Astrocyte (in vitro differentiated cells and primary cell): ENCODE results near the gene EDIL3. TPM values are rescaled to one million over a fixed set of nuclear protein-coding genes. Genes with fewer than 3 reads are reported as not detected.

ENCODE experiments used
- DNase-seq: peaks from one replicate; pipeline ENCODE4 v3.0.0-alpha.2; 2010; ENCODE audit warnings: low read depth
- FAIRE-seq: peaks from 2 replicates; lab custom pipeline; 2011; peaks lifted over from hg19 to GRCh38; lab: Jason Lieb, UNC
- H2AFZ ChIP-seq: 2 replicates; pipeline ENCODE4 v1.6.0; 2012; ENCODE audit warnings: low read depth, low read length, inconsistent platforms
- H3K27ac ChIP-seq: 2 replicates; pipeline ENCODE4 v1.5.1; 2011; ENCODE audit warnings: low read depth, low read length, inconsistent platforms
- H3K27me3 ChIP-seq: 2 replicates; pipeline ENCODE4 v1.6.0; 2011; ENCODE audit warnings: low read length, inconsistent platforms; ENCODE audit not compliant: insufficient read depth
- H3K36me3 ChIP-seq: 2 replicates; pipeline ENCODE4 v1.5.1; 2011; ENCODE audit warnings: low read length, inconsistent platforms; ENCODE audit not compliant: insufficient read depth
- H3K4me1 ChIP-seq: 2 replicates; pipeline ENCODE4 v1.5.1; 2011; ENCODE audit warnings: low read length, inconsistent platforms; ENCODE audit not compliant: insufficient read depth
- H3K4me2 ChIP-seq: 2 replicates; pipeline ENCODE4 v1.6.0; 2012; ENCODE audit warnings: low read length, inconsistent platforms
- H3K4me3 ChIP-seq: 2 replicates; pipeline ENCODE4 v1.5.1; 2011; ENCODE audit warnings: low read depth, mild to moderate bottlenecking, low read length, inconsistent platforms; ENCODE audit not compliant: insufficient read depth
- H3K79me2 ChIP-seq: 2 replicates; pipeline ENCODE4 v1.6.0; 2012; ENCODE audit warnings: mild to moderate bottlenecking, low read length, inconsistent platforms; ENCODE audit not compliant: insufficient read depth
- H3K9ac ChIP-seq: 2 replicates; pipeline ENCODE4 v1.6.0; 2012; ENCODE audit warnings: mild to moderate bottlenecking, low read length, inconsistent platforms
- H3K9me3 ChIP-seq: 2 replicates; pipeline ENCODE4 v1.5.1; 2012; ENCODE audit warnings: low read depth, mild to moderate bottlenecking, low read length, inconsistent platforms; ENCODE audit not compliant: insufficient read depth
- H4K20me1 ChIP-seq: 2 replicates; pipeline ENCODE4 v1.6.0; 2012; ENCODE audit warnings: low read length, inconsistent platforms; ENCODE audit not compliant: insufficient read depth
- H3K27ac Mint-ChIP-seq: one replicate; pipeline ENCODE4 v1.8.0; 2021; ENCODE audit warnings: mild to moderate bottlenecking, mixed read lengths; ENCODE audit not compliant: unreplicated experiment
- H3K27me3 Mint-ChIP-seq: one replicate; pipeline ENCODE4 v1.8.0; 2021; ENCODE audit warnings: low read depth, mixed read lengths; ENCODE audit not compliant: unreplicated experiment
- H3K36me3 Mint-ChIP-seq: one replicate; pipeline ENCODE4 v1.8.0; 2021; ENCODE audit warnings: low read depth, mixed read lengths; ENCODE audit not compliant: unreplicated experiment
- H3K4me1 Mint-ChIP-seq: one replicate; pipeline ENCODE4 v1.8.0; 2021; ENCODE audit warnings: low read depth, mixed read lengths; ENCODE audit not compliant: unreplicated experiment
- H3K4me3 Mint-ChIP-seq: one replicate; pipeline ENCODE4 v1.8.0; 2021; ENCODE audit warnings: mild to moderate bottlenecking, moderate library complexity, mixed read lengths; ENCODE audit not compliant: unreplicated experiment
- H3K9me3 Mint-ChIP-seq: one replicate; pipeline ENCODE4 v1.8.0; 2021; ENCODE audit warnings: mild to moderate bottlenecking, mixed read lengths; ENCODE audit not compliant: unreplicated experiment
- CTCF ChIP-seq: IDR thresholded peaks from 2 replicates; pipeline ENCODE4 v1.5.1; 2011; ENCODE audit warnings: low read depth, mild to moderate bottlenecking, inconsistent platforms, low read length, moderate library complexity; ENCODE audit not compliant: insufficient read depth
- EZH2 ChIP-seq: IDR thresholded peaks from 2 replicates; pipeline ENCODE4 v1.6.1; 2012; ENCODE audit warnings: mild to moderate bottlenecking, low read length, inconsistent platforms; ENCODE audit not compliant: insufficient read depth
- total RNA-seq: library from RNA; stranded (reverse); gene quantifications from 2 replicates; pipeline ENCODE4 v1.2.1, GENCODE V29; 2021

The EDIL3 gene
- total RNA-seq, 1 donor from 2014 or later: 226 TPM

- Histone ChIP-seq H3K27ac (no peak overlapping the region), H3K9ac (no peak overlapping the region), H3K9me3 (no peaks in the 10 kb centered on the region), H3K79me2 (peaks cover 10% of the 10 kb centered on the region), H3K27me3 (no peaks in the 10 kb centered on the region), H4K20me1 (peaks cover 6% of the 10 kb centered on the region), H3K4me1 (peaks cover 5% of the 10 kb centered on the region), H3K36me3 (no peaks in the 10 kb centered on the region), H3K4me3 (no peak overlapping the region), H3K4me2 (no peak overlapping the region), H2AFZ (no peak overlapping the region)
- Mint-ChIP-seq H3K36me3 (peaks cover 20% of the 10 kb centered on the region), H3K27me3 (no peaks in the 10 kb centered on the region), H3K9me3 (no peaks in the 10 kb centered on the region), H3K4me1 (peaks cover 18% of the 10 kb centered on the region), H3K27ac (no peak overlapping the region), H3K4me3 (no peak overlapping the region)
- DNase-seq (peak; percentile 79), FAIRE-seq (no peak)
- TF ChIP-seq CTCF (no peak), EZH2 (no peak)
Measured at GRCh38 chr5:83993803-83994202, 390.9 kb downstream of the EDIL3 start.

- no peaks in the 10 kb centered on the region for H3K9me3 ChIP-seq
- Mint-ChIP-seq H3K4me3 (no peak overlapping the region), H3K27me3 (no peaks in the 10 kb centered on the region), H3K9me3 (no peaks in the 10 kb centered on the region), H3K27ac (peak overlapping the region; percentile 8), H3K36me3 (peaks cover 8% of the 10 kb centered on the region), H3K4me1 (peaks cover 18% of the 10 kb centered on the region)
- H3K4me3 ChIP-seq: no peak overlapping the region
- TF ChIP-seq CTCF (no peak), EZH2 (no peak)
- H3K4me2 ChIP-seq: peak overlapping the region; percentile 11
- H3K27ac ChIP-seq: peak overlapping the region; percentile 65
- FAIRE-seq (peak; percentile 68), DNase-seq (peak; percentile 89)
- no peaks in the 10 kb centered on the region for H4K20me1 ChIP-seq
- no peaks in the 10 kb centered on the region for H3K36me3 ChIP-seq
- peaks cover 5% of the 10 kb centered on the region for H3K79me2 ChIP-seq
- peaks cover 5% of the 10 kb centered on the region for H3K4me1 ChIP-seq
- H3K27me3 ChIP-seq: no peaks in the 10 kb centered on the region
- H2AFZ ChIP-seq: no peak overlapping the region
- no peak overlapping the region for H3K9ac ChIP-seq
Measured at GRCh38 chr5:83991566-83992224, 393.0 kb downstream of the EDIL3 start.

- H3K27ac Mint-ChIP-seq: no peak overlapping the region
- no peak for DNase-seq
- Histone ChIP-seq H3K4me2 (no peak overlapping the region), H3K27me3 (no peaks in the 10 kb centered on the region), H3K79me2 (no peaks in the 10 kb centered on the region), H3K9ac (no peak overlapping the region), H3K4me1 (peaks cover 5% of the 10 kb centered on the region), H3K4me3 (no peak overlapping the region), H3K27ac (no peak overlapping the region), H3K36me3 (no peaks in the 10 kb centered on the region), H2AFZ (no peak overlapping the region), H3K9me3 (no peaks in the 10 kb centered on the region), H4K20me1 (no peaks in the 10 kb centered on the region)
- no peak for FAIRE-seq
- no peak overlapping the region for H3K4me3 Mint-ChIP-seq
- no peaks in the 10 kb centered on the region for H3K27me3 Mint-ChIP-seq
- H3K4me1 Mint-ChIP-seq: peaks cover 13% of the 10 kb centered on the region
- TF ChIP-seq CTCF: no peak
- TF ChIP-seq EZH2: no peak
- peaks cover 5% of the 10 kb centered on the region for H3K36me3 Mint-ChIP-seq
- H3K9me3 Mint-ChIP-seq: no peaks in the 10 kb centered on the region
Measured at GRCh38 chr5:83988293-83988685, 396.4 kb downstream of the EDIL3 start.
